Hepatocyte (in vitro differentiated cells): ENCODE measurements around the gene CCDC102A. TPM values are rescaled to one million over a fixed set of nuclear protein-coding genes. Genes with fewer than 3 reads are reported as not detected.

Experiments
- DNase-seq: peaks from one replicate; pipeline ENCODE4 v3.0.0-alpha.2; 2016; ENCODE audit warnings: low spot score
- H2AFZ ChIP-seq: fragments of 200-600 bp; sonication (generic); 2 replicates; pipeline ENCODE4 v1.6.0; 2016; ENCODE audit warnings: antibody characterized with exemption, mild to moderate bottlenecking
- H3K27ac ChIP-seq: fragments of 200-600 bp; sonication (generic); 2 replicates; pipeline ENCODE4 v1.5.1; 2016; ENCODE audit warnings: mild to moderate bottlenecking
- H3K27me3 ChIP-seq: fragments of 200-600 bp; sonication (generic); 2 replicates; pipeline ENCODE4 v1.6.1; 2016
- H3K36me3 ChIP-seq: fragments of 200-600 bp; sonication (generic); replicated peaks from 2 replicates; pipeline ENCODE4 v1.5.1; 2016; ENCODE audit warnings: low read depth; ENCODE audit not compliant: insufficient read depth
- H3K4me1 ChIP-seq: fragments of 200-600 bp; sonication (generic); 2 replicates; pipeline ENCODE4 v1.5.1; 2016; ENCODE audit warnings: mild to moderate bottlenecking, moderate library complexity; ENCODE audit not compliant: insufficient read depth
- H3K4me2 ChIP-seq: fragments of 200-600 bp; sonication (generic); 2 replicates; pipeline ENCODE4 v1.6.0; 2016
- H3K4me3 ChIP-seq: fragments of 200-600 bp; sonication (generic); 2 replicates; pipeline ENCODE4 v1.5.1; 2016; ENCODE audit warnings: mild to moderate bottlenecking
- H3K79me2 ChIP-seq: fragments of 200-600 bp; sonication (generic); 2 replicates; pipeline ENCODE4 v1.6.0; 2017; ENCODE audit warnings: mild to moderate bottlenecking
- H3K9me2 ChIP-seq: fragments of 200-600 bp; sonication (generic); replicated peaks from 2 replicates; pipeline ENCODE4 v1.6.0; 2017; ENCODE audit warnings: mild to moderate bottlenecking; ENCODE audit not compliant: insufficient read depth
- H3K9me3 ChIP-seq: fragments of 200-600 bp; sonication (generic); 2 replicates; pipeline ENCODE4 v1.5.1; 2016; ENCODE audit warnings: low read depth, mild to moderate bottlenecking
- H4K20me1 ChIP-seq: fragments of 200-600 bp; sonication (generic); 2 replicates; pipeline ENCODE4 v1.6.0; 2016; ENCODE audit warnings: mild to moderate bottlenecking; ENCODE audit not compliant: insufficient read depth, poor library complexity, severe bottlenecking
- EZH2 ChIP-seq: fragments of 200-600 bp; sonication (generic); IDR thresholded peaks from 2 replicates; pipeline ENCODE4 v1.6.1; 2016; ENCODE audit warnings: antibody characterized with exemption, mild to moderate bottlenecking, borderline replicate concordance
- EZH2phosphoT487 ChIP-seq: fragments of 200-600 bp; sonication (generic); IDR thresholded peaks from one replicate; pipeline ENCODE4 v1.6.1; 2018; ENCODE audit warnings: antibody characterized with exemption, mild to moderate bottlenecking, low read depth, moderate library complexity; ENCODE audit not compliant: unreplicated experiment, severe bottlenecking
- WGBS: methylation state at CpG from one replicate; pipeline ENCODE4 v1.1.6; 2016; ENCODE audit warnings: low lambda C conversion rate; ENCODE audit errors: missing lambda C conversion rate; 5-methylcytosine and 5-hydroxymethylcytosine counted together
- polyA plus RNA-seq: library from polyadenylated mRNA; unstranded; fragments of >200 nt; fragmentation: Nextera tagmentation; extraction: Ambion mirVana; gene quantifications from 2 replicates; pipeline ENCODE4 v1.2.1, GENCODE V29; 2016
- total RNA-seq: library from RNA; depleted of rRNA; stranded (reverse); fragments of >200 nt; gene quantifications from 2 replicates; pipeline ENCODE4 v1.2.3, GENCODE V29; 2014
- TF ChIP-seq, protein P1 (sequence below): fragments of 200-600 bp; sonication (generic); IDR thresholded peaks from 2 replicates; pipeline ENCODE4 v1.5.1; 2016; ENCODE audit warnings: antibody characterized with exemption, mild to moderate bottlenecking; ENCODE audit not compliant: poor library complexity

The CCDC102A gene
- total and polyA plus RNA-seq, 2 experiments from 2014 or later: 11.4 to 17.2 TPM

- WGBS: 25% methylated on average over 16 of the region's 16 CpGs
- H3K79me2 ChIP-seq: no peaks in the 10 kb centered on the region
- TF ChIP-seq, protein P1, sequence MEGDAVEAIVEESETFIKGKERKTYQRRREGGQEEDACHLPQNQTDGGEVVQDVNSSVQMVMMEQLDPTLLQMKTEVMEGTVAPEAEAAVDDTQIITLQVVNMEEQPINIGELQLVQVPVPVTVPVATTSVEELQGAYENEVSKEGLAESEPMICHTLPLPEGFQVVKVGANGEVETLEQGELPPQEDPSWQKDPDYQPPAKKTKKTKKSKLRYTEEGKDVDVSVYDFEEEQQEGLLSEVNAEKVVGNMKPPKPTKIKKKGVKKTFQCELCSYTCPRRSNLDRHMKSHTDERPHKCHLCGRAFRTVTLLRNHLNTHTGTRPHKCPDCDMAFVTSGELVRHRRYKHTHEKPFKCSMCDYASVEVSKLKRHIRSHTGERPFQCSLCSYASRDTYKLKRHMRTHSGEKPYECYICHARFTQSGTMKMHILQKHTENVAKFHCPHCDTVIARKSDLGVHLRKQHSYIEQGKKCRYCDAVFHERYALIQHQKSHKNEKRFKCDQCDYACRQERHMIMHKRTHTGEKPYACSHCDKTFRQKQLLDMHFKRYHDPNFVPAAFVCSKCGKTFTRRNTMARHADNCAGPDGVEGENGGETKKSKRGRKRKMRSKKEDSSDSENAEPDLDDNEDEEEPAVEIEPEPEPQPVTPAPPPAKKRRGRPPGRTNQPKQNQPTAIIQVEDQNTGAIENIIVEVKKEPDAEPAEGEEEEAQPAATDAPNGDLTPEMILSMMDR: peak; percentile 92
- no peak for TF ChIP-seq EZH2phosphoT487
- DNase-seq: peak; percentile 84
- H4K20me1 ChIP-seq: no peaks in the 10 kb centered on the region
- H3K36me3 ChIP-seq: no peaks in the 10 kb centered on the region
- H3K4me3 ChIP-seq: no peak overlapping the region
- no peak overlapping the region for H3K27ac ChIP-seq
- H3K4me2 ChIP-seq: no peak overlapping the region
- no peaks in the 10 kb centered on the region for H3K9me2 ChIP-seq
- no peak overlapping the region for H2AFZ ChIP-seq
- no peaks in the 10 kb centered on the region for H3K27me3 ChIP-seq
- peaks cover 9% of the 10 kb centered on the region for H3K4me1 ChIP-seq
- H3K9me3 ChIP-seq: no peaks in the 10 kb centered on the region
These were observed 40.1 kb upstream of the CCDC102A start for GRCh38 chr16:57576429-57576870.

- WGBS: 92% methylated on average over 16 of the region's 16 CpGs
- H3K4me3 ChIP-seq: no peak overlapping the region
- no peaks in the 10 kb centered on the region for H3K9me3 ChIP-seq
- no peaks in the 10 kb centered on the region for H3K79me2 ChIP-seq
- H3K4me1 ChIP-seq: peaks cover 9% of the 10 kb centered on the region
- no peak overlapping the region for H3K27ac ChIP-seq
- H2AFZ ChIP-seq: no peak overlapping the region
- no peak overlapping the region for H3K4me2 ChIP-seq
- no peaks in the 10 kb centered on the region for H3K27me3 ChIP-seq
- no peak for DNase-seq
- TF ChIP-seq, protein P1: no peak
- TF ChIP-seq EZH2: no peak
- TF ChIP-seq EZH2phosphoT487: no peak
- H3K36me3 ChIP-seq: no peaks in the 10 kb centered on the region
- H3K9me2 ChIP-seq: no peaks in the 10 kb centered on the region
- no peaks in the 10 kb centered on the region for H4K20me1 ChIP-seq
These were observed 39.3 kb upstream of the CCDC102A start for GRCh38 chr16:57575468-57576277.

DNA sequence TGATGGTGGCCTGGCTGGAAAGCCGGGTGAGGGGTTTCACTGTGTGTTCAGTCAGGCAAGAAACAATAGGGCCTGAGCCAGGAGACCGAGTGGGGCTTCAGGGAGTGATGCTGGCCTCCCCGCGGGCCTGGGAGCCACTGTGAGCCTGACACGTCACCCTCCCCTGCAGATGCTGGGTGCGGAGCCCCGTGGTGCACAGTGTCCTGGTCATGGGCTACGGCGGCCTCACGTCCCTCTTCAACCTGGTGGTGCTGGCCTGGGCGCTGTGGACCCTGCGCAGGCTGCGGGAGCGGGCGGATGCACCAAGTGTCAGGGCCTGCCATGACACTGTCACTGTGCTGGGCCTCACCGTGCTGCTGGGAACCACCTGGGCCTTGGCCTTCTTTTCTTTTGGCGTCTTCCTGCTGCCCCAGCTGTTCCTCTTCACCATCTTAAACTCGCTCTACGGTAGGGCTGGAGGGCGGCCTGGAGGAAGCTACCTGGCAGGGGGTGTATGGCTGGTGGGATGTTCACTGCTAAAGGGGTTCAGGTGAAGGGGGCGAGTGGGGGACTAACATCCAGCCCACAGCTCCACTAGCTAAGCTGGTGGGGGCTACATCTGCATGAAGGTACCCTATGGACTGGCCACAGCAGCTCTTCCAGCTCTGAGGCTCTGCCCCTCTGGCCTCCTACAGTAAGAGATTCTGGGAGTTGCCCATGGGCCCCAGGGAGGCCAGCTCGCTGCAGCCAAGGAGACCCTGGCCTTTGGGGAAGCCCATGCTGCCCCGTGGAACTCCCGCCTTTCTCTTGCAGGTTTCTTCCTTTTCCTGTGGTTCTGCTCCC, 38.5 kb upstream of the CCDC102A start:
- 95% methylated on average over 24 of the region's 24 CpGs for WGBS

More for the DNA sequence above, 38.5 kb upstream of the CCDC102A start:
- no peak overlapping the region for H3K4me2 ChIP-seq
- no peaks in the 10 kb centered on the region for H3K79me2 ChIP-seq
- no peaks in the 10 kb centered on the region for H3K27me3 ChIP-seq
- H2AFZ ChIP-seq: no peak overlapping the region
- no peak for DNase-seq
- H3K4me3 ChIP-seq: no peak overlapping the region
- H3K4me1 ChIP-seq: peaks cover 9% of the 10 kb centered on the region
- H3K36me3 ChIP-seq: no peaks in the 10 kb centered on the region
- no peak overlapping the region for H3K27ac ChIP-seq
- no peaks in the 10 kb centered on the region for H3K9me2 ChIP-seq
- H3K9me3 ChIP-seq: no peaks in the 10 kb centered on the region
- TF ChIP-seq EZH2 (no peak), EZH2phosphoT487 (no peak)
- TF ChIP-seq, protein P1: no peak
- H4K20me1 ChIP-seq: no peaks in the 10 kb centered on the region
